Measurements from ENCODE around the gene DAB2.

DNA sequence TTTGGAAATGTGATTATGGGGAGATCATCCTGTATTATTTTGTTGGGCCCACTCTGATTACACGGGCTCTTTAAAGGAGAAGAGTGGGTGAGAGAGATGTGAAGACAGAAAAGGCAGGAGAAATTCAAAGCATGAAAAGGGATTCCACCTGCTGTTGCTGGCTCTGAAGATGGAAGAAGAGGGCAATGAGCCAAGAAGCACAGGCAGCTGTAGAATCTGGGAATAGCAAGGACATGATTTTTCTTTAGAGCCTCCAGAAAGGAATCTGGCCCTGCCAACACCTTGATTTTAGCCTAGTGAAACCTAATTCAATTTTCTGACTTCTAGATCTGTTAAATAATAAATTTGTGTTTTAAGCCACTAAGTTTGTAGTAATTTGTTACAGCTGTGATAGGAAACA, 71.8 kb downstream of the DAB2 start:
- TF ChIP-seq, protein P1, sequence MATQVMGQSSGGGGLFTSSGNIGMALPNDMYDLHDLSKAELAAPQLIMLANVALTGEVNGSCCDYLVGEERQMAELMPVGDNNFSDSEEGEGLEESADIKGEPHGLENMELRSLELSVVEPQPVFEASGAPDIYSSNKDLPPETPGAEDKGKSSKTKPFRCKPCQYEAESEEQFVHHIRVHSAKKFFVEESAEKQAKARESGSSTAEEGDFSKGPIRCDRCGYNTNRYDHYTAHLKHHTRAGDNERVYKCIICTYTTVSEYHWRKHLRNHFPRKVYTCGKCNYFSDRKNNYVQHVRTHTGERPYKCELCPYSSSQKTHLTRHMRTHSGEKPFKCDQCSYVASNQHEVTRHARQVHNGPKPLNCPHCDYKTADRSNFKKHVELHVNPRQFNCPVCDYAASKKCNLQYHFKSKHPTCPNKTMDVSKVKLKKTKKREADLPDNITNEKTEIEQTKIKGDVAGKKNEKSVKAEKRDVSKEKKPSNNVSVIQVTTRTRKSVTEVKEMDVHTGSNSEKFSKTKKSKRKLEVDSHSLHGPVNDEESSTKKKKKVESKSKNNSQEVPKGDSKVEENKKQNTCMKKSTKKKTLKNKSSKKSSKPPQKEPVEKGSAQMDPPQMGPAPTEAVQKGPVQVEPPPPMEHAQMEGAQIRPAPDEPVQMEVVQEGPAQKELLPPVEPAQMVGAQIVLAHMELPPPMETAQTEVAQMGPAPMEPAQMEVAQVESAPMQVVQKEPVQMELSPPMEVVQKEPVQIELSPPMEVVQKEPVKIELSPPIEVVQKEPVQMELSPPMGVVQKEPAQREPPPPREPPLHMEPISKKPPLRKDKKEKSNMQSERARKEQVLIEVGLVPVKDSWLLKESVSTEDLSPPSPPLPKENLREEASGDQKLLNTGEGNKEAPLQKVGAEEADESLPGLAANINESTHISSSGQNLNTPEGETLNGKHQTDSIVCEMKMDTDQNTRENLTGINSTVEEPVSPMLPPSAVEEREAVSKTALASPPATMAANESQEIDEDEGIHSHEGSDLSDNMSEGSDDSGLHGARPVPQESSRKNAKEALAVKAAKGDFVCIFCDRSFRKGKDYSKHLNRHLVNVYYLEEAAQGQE (IDR thresholded peaks at IDR 0.05), result no peak
- TF ChIP-seq CTCF (IDR thresholded peaks at IDR 0.05; ENCODE audit: low read depth, low read length, missing input control) (no peak), RAD21 (IDR thresholded peaks at IDR 0.05) (no peak)
- TF ChIP-seq, protein P2, sequence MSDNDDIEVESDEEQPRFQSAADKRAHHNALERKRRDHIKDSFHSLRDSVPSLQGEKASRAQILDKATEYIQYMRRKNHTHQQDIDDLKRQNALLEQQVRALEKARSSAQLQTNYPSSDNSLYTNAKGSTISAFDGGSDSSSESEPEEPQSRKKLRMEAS (IDR thresholded peaks at IDR 0.05), result no peak

Data from liver (tissue), 3 donors.